Activated CD8-positive, alpha-beta memory T cell treated with anti-CD3 and anti-CD28 coated beads for 36 hours (primary cell): ENCODE results near the gene CDK2AP2. TPM values are rescaled to one million over a fixed set of nuclear protein-coding genes. Genes with fewer than 3 reads are reported as not detected.

Source experiments
- CTCF ChIA-PET: fragments of 350-600 bp; sonication (Branson Sonifier 250); formaldehyde crosslinking; loops from one replicate; lab custom pipeline; 2021; ENCODE audit warnings: antibody characterized with exemption; lab: Charles Lee
- POLR2A ChIA-PET: fragments of 350-600 bp; sonication (Branson Sonifier 250); formaldehyde crosslinking; loops from one replicate; lab custom pipeline; 2021; ENCODE audit warnings: antibody characterized with exemption; lab: Charles Lee
- total RNA-seq, 2 experiments: library from RNA; stranded (reverse); gene quantifications; one replicate each; pipeline ENCODE4 v1.2.3, GENCODE V29; 2021

The CDK2AP2 gene
- total RNA-seq, 2 experiments from 2014 or later: 61.1 to 64.8 TPM

GRCh38 chr11:67506426-67507051, 1.4 kb downstream of the CDK2AP2 start:
- POLR2A ChIA-PET: interaction anchor here (0.5 to 2.0 kb wide), 3 partner anchors 16 to 99 kb away, joined by 3 to 6 read pairs (median 6); no protein-coding TSS in a partner anchor
- CTCF ChIA-PET: interaction anchor here (0.7 to 1.6 kb wide), 4 partner anchors 17 to 72 kb away, joined by 3 to 5 read pairs (median 4); partner anchors contain the start of gene PTPRCAP

- ChIA-PET POLR2A (interaction anchor here (1.0 to 2.0 kb wide), 4 partner anchors 15 to 104 kb away, joined by 3 to 6 read pairs (median 3); partner anchors contain the start of gene PPP1CA), CTCF (interaction anchor here (0.7 to 1.7 kb wide), 8 partner anchors 17 to 105 kb away, joined by 3 to 10 read pairs (median 4); partner anchors contain the start of genes PPP1CA and PTPRCAP)
Observed at GRCh38 chr11:67505605-67506396, 2.2 kb downstream of the CDK2AP2 start.

GRCh38 chr11:67504950-67505581, 2.9 kb downstream of the CDK2AP2 start, which contains the start of gene PITPNM1:
PITPNM1 (minus strand) TSS chr11:67505363; CDS start chr11:67504180, 1,183 bp downstream.
- ChIA-PET POLR2A (interaction anchor here (1.1 to 2.0 kb wide), 3 partner anchors 14 to 104 kb away, joined by 3 to 6 read pairs (median 3); partner anchors contain the start of gene PPP1CA), CTCF (interaction anchor here (0.7 to 1.7 kb wide), 7 partner anchors 16 to 104 kb away, joined by 3 to 10 read pairs (median 4); partner anchors contain the start of genes PPP1CA and PTPRCAP)

- CTCF ChIA-PET: interaction anchor here (1.7 kb wide), 1 partner anchor 39 kb away, joined by 5 read pairs; no protein-coding TSS in a partner anchor
- POLR2A ChIA-PET: interaction anchor here (1.3 to 2.0 kb wide), 2 partner anchors 14 to 103 kb away, joined by 3 to 6 read pairs; partner anchors contain the start of gene PPP1CA
Observed at GRCh38 chr11:67504005-67504949, 3.7 kb downstream of the CDK2AP2 start.

GRCh38 chr11:67503119-67504004, 4.6 kb downstream of the CDK2AP2 start:
- ChIA-PET POLR2A (interaction anchor here (1.1 kb wide), 1 partner anchor 19 kb away, joined by 3 read pairs; no protein-coding TSS in a partner anchor), CTCF (interaction anchor here (0.6 kb wide), 1 partner anchor 159 kb away, joined by 3 read pairs; no protein-coding TSS in a partner anchor)

GRCh38 chr11:67502328-67502979, 5.5 kb downstream of the CDK2AP2 start:
- CTCF ChIA-PET: interaction anchor here (0.8 kb wide), 1 partner anchor 15 kb away, joined by 3 read pairs; no protein-coding TSS in a partner anchor
- POLR2A ChIA-PET: interaction anchor here (1.1 kb wide), 1 partner anchor 18 kb away, joined by 3 read pairs; no protein-coding TSS in a partner anchor

GRCh38 chr11:67501854-67502253, 6.1 kb downstream of the CDK2AP2 start:
- CTCF ChIA-PET: interaction anchor here (0.6 to 1.5 kb wide), 3 partner anchors 14 to 145 kb away, joined by 3 to 4 read pairs (median 3); partner anchors contain the start of gene PTPRCAP
- POLR2A ChIA-PET: no interaction called here

GRCh38 chr11:67500831-67501715, 6.9 kb downstream of the CDK2AP2 start:
- CTCF ChIA-PET: interaction anchor here (0.6 to 1.6 kb wide), 3 partner anchors 14 to 144 kb away, joined by 3 to 5 read pairs (median 4); partner anchors contain the start of gene PTPRCAP

GRCh38 chr11:67500484-67500821, 7.5 kb downstream of the CDK2AP2 start:
- POLR2A ChIA-PET: interaction anchor here (0.6 kb wide), 1 partner anchor 41 kb away, joined by 3 read pairs; no protein-coding TSS in a partner anchor
- CTCF ChIA-PET: interaction anchor here (1.5 to 1.6 kb wide), 3 partner anchors 13 to 99 kb away, joined by 4 to 5 read pairs (median 4); partner anchors contain the start of genes PPP1CA and PTPRCAP

More at GRCh38 chr11:67500831-67501715, 6.9 kb downstream of the CDK2AP2 start:
- POLR2A ChIA-PET: no interaction called here

- POLR2A ChIA-PET: interaction anchor here (0.6 kb wide), 1 partner anchor 41 kb away, joined by 3 read pairs; no protein-coding TSS in a partner anchor
- CTCF ChIA-PET: interaction anchor here (1.1 to 1.6 kb wide), 3 partner anchors 13 to 99 kb away, joined by 4 to 5 read pairs (median 4); partner anchors contain the start of gene PPP1CA
Observed at GRCh38 chr11:67499808-67500483, 8.0 kb downstream of the CDK2AP2 start.

- ChIA-PET CTCF (interaction anchor here (1.6 kb wide), 1 partner anchor 97 kb away, joined by 4 read pairs; the partner anchor contains the start of gene PPP1CA), POLR2A (no interaction called here)
Observed at GRCh38 chr11:67498544-67498972, 9.4 kb downstream of the CDK2AP2 start.

- ChIA-PET CTCF (no interaction called here), POLR2A (no interaction called here)
Observed at GRCh38 chr11:67497656-67498291, 10.2 kb downstream of the CDK2AP2 start.

- POLR2A ChIA-PET: no interaction called here
- CTCF ChIA-PET: no interaction called here
Observed at GRCh38 chr11:67496113-67496512, 11.8 kb downstream of the CDK2AP2 start.
